T-cell (primary cell): ENCODE results near the gene CRACR2A. TPM values are rescaled to one million over a fixed set of nuclear protein-coding genes. Genes with fewer than 3 reads are reported as not detected.

ENCODE experiments used
- ATAC-seq, 4 experiments: fragments of 200-7000 bp in 3 of 4; fragments of 150-1000 bp in 1 of 4; cut with Tn5 transposase; replicated peaks in 1 of 4; 1 replicate in 3 of 4; 2 replicates in 1 of 4; pipeline ENCODE4 v1.10.0; 2021; ENCODE audit warnings: moderate library complexity in 3 of 4, mild to moderate bottlenecking in 2 of 4, moderate number of reproducible peaks in 1 of 4
- CTCF ChIA-PET, 2 donors: fragments of 300-600 bp; sonication (Branson Sonifier 250); formaldehyde crosslinking; loops; one replicate each; lab custom pipeline; 2022; ENCODE audit warnings: antibody characterized with exemption in 2 of 2; lab: Charles Lee
- POLR2A ChIA-PET, 2 donors: fragments of 300-600 bp; sonication (Branson Sonifier 250); formaldehyde crosslinking; loops; one replicate each; lab custom pipeline; 2022; ENCODE audit warnings: antibody characterized with exemption in 2 of 2; lab: Charles Lee
- DNase-seq, 35 experiments: peaks; one replicate each; pipeline versions ENCODE4 v3.0.0 to v3.0.0-alpha.2; 2013 to 2023
- H3K27ac ChIP-seq: one replicate; pipeline ENCODE4 v1.5.1; 2013; ENCODE audit warnings: low read length
- H3K27me3 ChIP-seq, 2 experiments: replicated peaks in 1 of 2; 1 replicate in 1 of 2; 2 replicates in 1 of 2; pipeline versions ENCODE4 v1.6.1 to v1.7.0; 2013; ENCODE audit warnings: low read length in 1 of 2, mixed read lengths in 1 of 2; ENCODE audit not compliant: control insufficient read depth in 2 of 2, insufficient read depth in 2 of 2; ENCODE audit errors: extremely low read depth in 1 of 2
- H3K36me3 ChIP-seq, 2 donors: 1 replicate in 1 of 2; 2 replicates in 1 of 2; pipeline versions ENCODE4 v1.6.1 to v1.7.0; 2013; ENCODE audit warnings: low read length in 1 of 2; ENCODE audit not compliant: control insufficient read depth in 2 of 2, insufficient read depth in 1 of 2; ENCODE audit errors: extremely low read depth in 1 of 2
- H3K4me1 ChIP-seq, 2 experiments: 1 replicate in 1 of 2; 2 replicates in 1 of 2; pipeline versions ENCODE4 v1.6.1 to v1.7.0; 2013; ENCODE audit warnings: low read length in 2 of 2, mixed read lengths in 1 of 2; ENCODE audit not compliant: insufficient read depth in 2 of 2, control insufficient read depth in 1 of 2; ENCODE audit errors: extremely low read depth in 1 of 2
- H3K4me3 ChIP-seq, 2 donors: 1 replicate in 1 of 2; 2 replicates in 1 of 2; pipeline versions ENCODE4 v1.5.1 to v1.7.0; 2013; ENCODE audit warnings: mild to moderate bottlenecking in 2 of 2, low read length in 1 of 2, moderate library complexity in 1 of 2; ENCODE audit not compliant: control insufficient read depth in 1 of 2; ENCODE audit errors: extremely low read depth in 1 of 2
- H3K9me3 ChIP-seq: 2 replicates; pipeline ENCODE4 v1.7.0; 2013
- H3K27ac Mint-ChIP-seq, 2 donors: one replicate each; pipeline ENCODE4 v1.8.0; 2020 to 2021; ENCODE audit warnings: mild to moderate bottlenecking in 2 of 2, mixed read lengths in 2 of 2
- H3K27me3 Mint-ChIP-seq, 2 donors: one replicate each; pipeline ENCODE4 v1.8.0; 2021 to 2022; ENCODE audit warnings: mixed read lengths in 2 of 2
- H3K36me3 Mint-ChIP-seq: one replicate; pipeline ENCODE4 v1.8.0; 2021; ENCODE audit warnings: mixed read lengths
- H3K4me1 Mint-ChIP-seq, 3 donors: one replicate each; pipeline ENCODE4 v1.8.0; 2020 to 2022; ENCODE audit warnings: mixed read lengths in 3 of 3, mild to moderate bottlenecking in 1 of 3
- H3K4me3 Mint-ChIP-seq, 3 donors: one replicate each; pipeline ENCODE4 v1.8.0; 2020 to 2022; ENCODE audit warnings: mild to moderate bottlenecking in 3 of 3, mixed read lengths in 3 of 3, moderate library complexity in 3 of 3
- H3K9me3 Mint-ChIP-seq, 3 donors: one replicate each; pipeline ENCODE4 v1.8.0; 2020 to 2022; ENCODE audit warnings: mixed read lengths in 3 of 3
- WGBS: methylation state at CpG from one replicate; pipeline ENCODE4 v1.1.5; 2013; ENCODE audit warnings: missing lambda C conversion rate; ENCODE audit not compliant: insufficient coverage; 5-methylcytosine and 5-hydroxymethylcytosine counted together
- total RNA-seq, 35 experiments: library from RNA in 6 of 35; stranded (reverse) in 6 of 35; fragments of 120-200 nt in 1 of 35; gene quantifications; one replicate each; pipeline versions ENCODE4 v1.2.1 to v1.2.4 and lab custom pipeline; 2013 to 2026

The CRACR2A gene
- total RNA-seq, 5 donors from 2014 or later (not counting 1 experiment from before 2014, with no cell fraction given) = 38.3 to 47.0 (median 40.6) TPM

DNA sequence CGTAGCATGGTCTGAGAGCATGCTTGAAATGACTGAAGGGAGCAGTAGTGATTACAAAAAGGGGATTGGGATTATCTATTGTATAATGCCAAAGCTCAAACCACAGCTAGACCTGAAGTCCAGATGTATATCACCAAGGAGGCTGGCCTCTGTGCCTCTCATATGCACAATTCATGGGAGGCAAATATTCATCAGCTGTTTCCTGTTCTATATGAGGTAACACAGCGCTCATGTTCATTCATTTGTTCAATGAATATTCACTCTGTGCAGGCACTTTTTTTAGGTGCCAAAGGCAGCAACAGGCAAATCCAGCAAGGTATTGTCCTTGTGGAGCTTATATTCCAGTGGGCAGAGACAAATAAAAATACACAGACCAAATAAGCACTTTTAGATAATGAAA, 39.0 kb downstream of the CRACR2A start:
- Mint-ChIP-seq H3K36me3 (peaks cover 59% of the 10 kb centered on the region), H3K4me1 (peaks cover 13 to 30% (median 21%) of the 10 kb centered on the region in 3 donors), H3K27me3 (no peaks in the 10 kb centered on the region), H3K27ac (no peak overlapping the region), H3K4me3 (no peak overlapping the region), H3K9me3 (no peaks in the 10 kb centered on the region)
- ChIA-PET CTCF (no interaction called here), POLR2A (no interaction called here)
- H3K27ac ChIP-seq = no peak overlapping the region
- no peaks in the 10 kb centered on the region for H3K27me3 ChIP-seq
- ATAC-seq (no peak), DNase-seq (no peak)
- peaks cover 4 to 33% of the 10 kb centered on the region in 2 donors for H3K36me3 ChIP-seq
- H3K4me1 ChIP-seq = no peaks in the 10 kb centered on the region
- no peaks in the 10 kb centered on the region for H3K9me3 ChIP-seq
- H3K4me3 ChIP-seq = no peak overlapping the region
- WGBS = 100% methylated on average over 1 of the region's 2 CpGs

GRCh38 chr12:3713483-3713882, 39.4 kb downstream of the CRACR2A start:
- Mint-ChIP-seq H3K27me3 (no peaks in the 10 kb centered on the region), H3K4me3 (no peak overlapping the region), H3K27ac (no peak overlapping the region), H3K4me1 (peaks cover 11 to 26% (median 21%) of the 10 kb centered on the region in 3 donors), H3K9me3 (no peaks in the 10 kb centered on the region), H3K36me3 (peaks cover 58% of the 10 kb centered on the region)
- ChIA-PET POLR2A (no interaction called here), CTCF (no interaction called here)
- no peak overlapping the region for H3K4me3 ChIP-seq
- no peaks in the 10 kb centered on the region for H3K9me3 ChIP-seq
- no peaks in the 10 kb centered on the region for H3K27me3 ChIP-seq
- H3K4me1 ChIP-seq = no peaks in the 10 kb centered on the region
- DNase-seq = no peak
- H3K36me3 ChIP-seq = peaks cover 4 to 33% of the 10 kb centered on the region in 2 donors
- ATAC-seq = no peak
- H3K27ac ChIP-seq = no peak overlapping the region
- WGBS = 59% methylated on average over 2 of the region's 4 CpGs

- Histone ChIP-seq H3K27me3 (no peaks in the 10 kb centered on the region), H3K9me3 (no peaks in the 10 kb centered on the region), H3K36me3 (peaks cover 4 to 25% of the 10 kb centered on the region in 2 donors), H3K4me1 (no peaks in the 10 kb centered on the region), H3K27ac (no peak overlapping the region), H3K4me3 (no peak overlapping the region)
- CTCF ChIA-PET = no interaction called here
- H3K27ac Mint-ChIP-seq = no peak overlapping the region
- no peak overlapping the region for H3K4me3 Mint-ChIP-seq
- peaks cover 9 to 21% (median 20%) of the 10 kb centered on the region in 3 donors for H3K4me1 Mint-ChIP-seq
- ATAC-seq = no peak
- H3K9me3 Mint-ChIP-seq = no peaks in the 10 kb centered on the region
- DNase-seq = no peak
- H3K27me3 Mint-ChIP-seq = no peaks in the 10 kb centered on the region
- 100% methylated on average over 2 of the region's 3 CpGs for WGBS
- POLR2A ChIA-PET = no interaction called here
- peaks cover 56% of the 10 kb centered on the region for H3K36me3 Mint-ChIP-seq
Observed at GRCh38 chr12:3712209-3712992, 40.5 kb downstream of the CRACR2A start.

DNA sequence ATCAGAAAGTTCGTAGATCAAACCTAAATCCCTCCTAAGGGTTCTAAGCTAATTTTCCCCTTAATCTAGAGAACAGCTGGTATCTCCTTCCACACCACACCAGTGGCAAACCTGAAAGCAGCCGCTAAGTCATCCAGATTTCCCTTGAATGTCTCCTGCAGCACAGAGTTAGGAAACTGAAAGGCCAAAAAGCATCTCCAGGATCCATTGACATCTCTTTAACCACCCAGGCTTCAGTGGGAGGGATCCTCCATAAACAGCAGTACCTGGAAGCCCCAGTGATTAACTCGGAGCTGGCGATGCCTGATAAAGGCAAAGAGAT, 47.6 kb downstream of the CRACR2A start:
- ATAC-seq (no peak), DNase-seq (no peak)
- peaks cover 0 to 2% of the 10 kb centered on the region in 2 donors for H3K36me3 ChIP-seq
- ChIA-PET CTCF (no interaction called here), POLR2A (no interaction called here)
- H3K9me3 ChIP-seq = peaks cover 6% of the 10 kb centered on the region
- no peak overlapping the region for H3K27ac ChIP-seq
- Mint-ChIP-seq H3K27me3 (no peaks in the 10 kb centered on the region), H3K4me1 (peaks cover 9 to 25% (median 14%) of the 10 kb centered on the region in 3 donors), H3K9me3 (peaks cover 0 to 12% (median 8%) of the 10 kb centered on the region in 3 donors), H3K27ac (no peak overlapping the region), H3K36me3 (peaks cover 57% of the 10 kb centered on the region), H3K4me3 (no peak overlapping the region)
- WGBS = 96% methylated on average over 3 of the region's 4 CpGs
- no peak overlapping the region for H3K4me3 ChIP-seq
- no peaks in the 10 kb centered on the region for H3K27me3 ChIP-seq
- no peaks in the 10 kb centered on the region for H3K4me1 ChIP-seq

- Histone ChIP-seq H3K4me1 (no peaks in the 10 kb centered on the region), H3K4me3 (no peak overlapping the region), H3K27me3 (no peaks in the 10 kb centered on the region), H3K9me3 (peaks cover 6% of the 10 kb centered on the region), H3K27ac (no peak overlapping the region), H3K36me3 (peaks cover 0 to 2% of the 10 kb centered on the region in 2 donors)
- no peak for ATAC-seq
- CTCF ChIA-PET = no interaction called here
- Mint-ChIP-seq H3K9me3 (peaks cover 0 to 12% (median 8%) of the 10 kb centered on the region in 3 donors), H3K4me3 (no peak overlapping the region), H3K27ac (peak overlapping the region in 1 of 2 donors; percentile 39), H3K27me3 (no peaks in the 10 kb centered on the region), H3K36me3 (peaks cover 53% of the 10 kb centered on the region), H3K4me1 (peaks cover 9 to 28% (median 14%) of the 10 kb centered on the region in 3 donors)
- POLR2A ChIA-PET = no interaction called here
- WGBS = 50% methylated on average over 1 of the region's 4 CpGs
- DNase-seq = no peak
Observed at GRCh38 chr12:3704512-3705353, 48.2 kb downstream of the CRACR2A start.

DNA sequence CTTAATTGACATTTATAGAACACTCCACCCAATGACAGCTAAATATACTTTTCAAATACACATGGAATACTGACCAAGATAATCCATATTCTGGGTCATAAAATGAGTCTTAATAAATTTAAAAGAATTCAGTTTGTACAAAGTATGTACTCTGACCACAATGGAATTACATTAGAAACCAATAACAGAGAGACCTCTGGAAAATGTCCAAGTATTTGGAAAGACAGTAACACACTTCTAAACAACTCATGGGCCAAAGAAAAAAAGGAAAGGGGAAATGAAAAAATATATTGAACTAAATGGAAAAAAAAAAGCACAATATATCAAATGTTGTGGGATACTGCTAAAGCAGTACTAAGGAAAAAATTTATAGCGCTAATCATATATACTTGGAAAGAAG, 52.0 kb downstream of the CRACR2A start:
- Histone ChIP-seq H3K27ac (no peak overlapping the region), H3K4me3 (no peak overlapping the region), H3K9me3 (peaks cover 6% of the 10 kb centered on the region), H3K36me3 (peaks cover 5 to 15% of the 10 kb centered on the region in 2 donors), H3K4me1 (no peaks in the 10 kb centered on the region), H3K27me3 (no peaks in the 10 kb centered on the region)
- ATAC-seq (no peak), DNase-seq (no peak)
- ChIA-PET CTCF (interaction anchor here in 1 of 2 donors (1.3 kb wide), 1 partner anchor 16 kb away, joined by 3 read pairs; no protein-coding TSS in a partner anchor), POLR2A (no interaction called here)
- H3K4me1 Mint-ChIP-seq = peaks cover 9 to 28% (median 13%) of the 10 kb centered on the region in 3 donors
- H3K27me3 Mint-ChIP-seq = no peaks in the 10 kb centered on the region
- H3K9me3 Mint-ChIP-seq = peaks cover 0 to 12% (median 8%) of the 10 kb centered on the region in 3 donors
- no peak overlapping the region for H3K4me3 Mint-ChIP-seq
- peaks cover 59% of the 10 kb centered on the region for H3K36me3 Mint-ChIP-seq
- no CpG with 5 or more reads among the region's 1 CpG for WGBS
- H3K27ac Mint-ChIP-seq = no peak overlapping the region
